ENCODE data around the gene RPL38.
"Not testable (repeated sequence)": the region's sequence is repeated elsewhere in the genome, so short reads cannot be mapped to it uniquely, and the experiment has no call there.

RPL38 gene

DNA sequence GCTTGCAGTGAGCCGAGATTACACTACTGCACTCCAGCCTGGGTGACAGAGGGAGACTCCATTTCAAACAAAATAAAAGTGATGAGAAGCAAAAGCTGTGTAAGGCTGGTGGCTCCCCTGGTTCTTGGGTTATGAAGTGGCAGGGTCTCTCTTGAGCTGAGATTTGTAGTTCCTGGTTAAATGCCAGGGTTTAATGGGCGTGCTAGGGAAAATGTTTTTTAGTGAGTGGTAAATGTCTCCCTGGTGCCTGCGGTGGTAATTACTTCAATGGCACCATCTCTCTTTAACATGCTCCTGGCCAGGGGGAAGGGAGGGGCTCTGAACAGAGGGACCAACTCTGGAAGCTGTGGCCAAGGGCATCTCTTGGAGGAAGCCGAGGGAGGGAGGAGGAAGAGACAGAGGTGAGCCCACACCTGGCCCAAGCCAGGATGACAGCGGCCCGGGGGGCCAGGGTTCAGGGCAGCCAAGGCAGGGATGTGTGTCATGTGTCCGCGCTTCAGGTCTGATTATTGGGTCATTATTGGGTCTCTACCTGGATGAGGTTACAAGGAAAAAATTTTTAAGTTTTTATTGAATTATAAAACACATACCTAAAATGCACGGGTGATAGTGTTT is 17.8 kb upstream of the RPL38 start:
- TF ChIP-seq, protein P1, sequence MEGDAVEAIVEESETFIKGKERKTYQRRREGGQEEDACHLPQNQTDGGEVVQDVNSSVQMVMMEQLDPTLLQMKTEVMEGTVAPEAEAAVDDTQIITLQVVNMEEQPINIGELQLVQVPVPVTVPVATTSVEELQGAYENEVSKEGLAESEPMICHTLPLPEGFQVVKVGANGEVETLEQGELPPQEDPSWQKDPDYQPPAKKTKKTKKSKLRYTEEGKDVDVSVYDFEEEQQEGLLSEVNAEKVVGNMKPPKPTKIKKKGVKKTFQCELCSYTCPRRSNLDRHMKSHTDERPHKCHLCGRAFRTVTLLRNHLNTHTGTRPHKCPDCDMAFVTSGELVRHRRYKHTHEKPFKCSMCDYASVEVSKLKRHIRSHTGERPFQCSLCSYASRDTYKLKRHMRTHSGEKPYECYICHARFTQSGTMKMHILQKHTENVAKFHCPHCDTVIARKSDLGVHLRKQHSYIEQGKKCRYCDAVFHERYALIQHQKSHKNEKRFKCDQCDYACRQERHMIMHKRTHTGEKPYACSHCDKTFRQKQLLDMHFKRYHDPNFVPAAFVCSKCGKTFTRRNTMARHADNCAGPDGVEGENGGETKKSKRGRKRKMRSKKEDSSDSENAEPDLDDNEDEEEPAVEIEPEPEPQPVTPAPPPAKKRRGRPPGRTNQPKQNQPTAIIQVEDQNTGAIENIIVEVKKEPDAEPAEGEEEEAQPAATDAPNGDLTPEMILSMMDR (IDR thresholded peaks at IDR 0.05; ENCODE audit: low read depth, low read length) = no peak
- DNase-seq = no peak
- no peak overlapping the region for H3K4me3 ChIP-seq (ENCODE audit: low read depth, low read length)
- H3K36me3 ChIP-seq = no peaks in the 10 kb centered on the region
- H3K9me3 ChIP-seq (ENCODE audit: severe bottlenecking) = no peaks in the 10 kb centered on the region
- no peaks in the 10 kb centered on the region for H3K27me3 ChIP-seq (ENCODE audit: insufficient read depth, low read depth, severe bottlenecking)
- no peak overlapping the region for H3K27ac ChIP-seq

DNA sequence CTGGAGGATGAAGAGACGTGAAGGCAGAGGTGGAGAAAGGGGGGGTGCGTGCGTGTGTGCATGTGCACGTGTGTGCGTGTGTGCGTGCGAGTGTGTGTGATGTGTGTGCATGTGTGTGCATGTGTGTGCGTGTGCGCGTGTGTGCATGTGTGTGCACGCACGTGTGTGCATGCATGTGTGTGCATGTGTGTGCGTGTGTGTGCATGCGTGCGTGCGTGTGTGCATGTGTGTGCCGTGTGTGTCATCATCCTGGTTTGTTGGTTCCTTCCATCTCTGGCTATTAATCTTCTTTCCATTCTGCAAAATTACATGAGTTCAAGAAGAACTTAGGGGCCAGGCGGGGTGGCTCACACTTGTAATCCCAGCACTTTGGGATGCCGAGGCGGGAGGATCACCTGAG is 17.0 kb upstream of the RPL38 start:
- H3K27me3 ChIP-seq (ENCODE audit: insufficient read depth, low read depth, severe bottlenecking) = no peaks in the 10 kb centered on the region
- TF ChIP-seq, protein P1 (IDR thresholded peaks at IDR 0.05; ENCODE audit: low read depth, low read length) = no peak
- no peak overlapping the region for H3K4me3 ChIP-seq (ENCODE audit: low read depth, low read length)
- no peak overlapping the region for H3K27ac ChIP-seq
- no peak for DNase-seq
- no peaks in the 10 kb centered on the region for H3K36me3 ChIP-seq
- no peaks in the 10 kb centered on the region for H3K9me3 ChIP-seq (ENCODE audit: severe bottlenecking)

DNA sequence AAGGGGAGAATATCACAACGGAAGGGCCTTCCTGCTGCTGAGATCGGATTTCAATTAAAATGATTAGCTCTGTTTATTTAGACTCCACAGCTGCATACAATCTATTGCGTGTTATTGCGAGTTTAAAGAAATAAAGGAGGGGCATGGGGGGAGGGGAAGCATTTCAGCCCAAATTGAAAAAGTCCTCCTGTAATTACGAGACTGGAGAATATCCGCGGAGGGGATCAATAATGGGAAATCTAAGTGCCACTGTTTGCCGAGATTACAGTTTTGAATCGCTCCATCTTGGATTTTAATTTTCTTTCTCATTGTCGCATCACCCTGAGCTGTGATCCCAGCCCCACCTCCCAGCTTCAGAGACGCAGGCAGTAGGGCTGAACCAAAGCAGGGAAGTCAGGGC is 15.7 kb upstream of the RPL38 start:
- Histone ChIP-seq H3K27ac (peak overlapping the region; percentile 44), H3K9me3 (ENCODE audit: severe bottlenecking) (no peaks in the 10 kb centered on the region), H3K4me3 (ENCODE audit: low read depth, low read length) (no peak overlapping the region), H3K27me3 (ENCODE audit: insufficient read depth, low read depth, severe bottlenecking) (no peaks in the 10 kb centered on the region), H3K36me3 (no peaks in the 10 kb centered on the region)
- no peak for DNase-seq
- TF ChIP-seq, protein P1 (IDR thresholded peaks at IDR 0.05; ENCODE audit: low read depth, low read length) = no peak

DNA sequence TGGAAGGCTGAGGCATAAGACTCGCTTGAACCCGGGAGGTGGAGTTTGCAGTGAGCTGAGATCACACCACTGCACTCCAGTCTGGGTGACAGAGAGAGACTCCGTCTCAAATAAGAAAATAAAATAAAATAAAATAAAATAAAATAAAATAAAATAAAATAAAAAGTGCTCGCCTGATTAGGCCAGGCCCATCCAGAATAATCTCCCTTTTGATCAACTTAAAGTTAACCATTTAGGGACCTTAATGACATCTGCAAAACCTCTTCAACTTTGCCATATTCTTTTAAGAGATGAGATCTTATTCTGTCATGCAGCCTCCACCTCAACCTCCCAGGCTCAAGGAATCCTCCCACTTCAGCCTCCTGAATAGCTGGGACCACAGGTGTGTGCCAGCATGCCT is 14.8 kb upstream of the RPL38 start:
- peak overlapping the region; percentile 44 for H3K27ac ChIP-seq
- not testable (repeated sequence) for H3K36me3 ChIP-seq; H3K4me3 ChIP-seq (ENCODE audit: low read depth, low read length); DNase-seq; H3K27me3 ChIP-seq (ENCODE audit: insufficient read depth, low read depth, severe bottlenecking); H3K9me3 ChIP-seq (ENCODE audit: severe bottlenecking)

DNA sequence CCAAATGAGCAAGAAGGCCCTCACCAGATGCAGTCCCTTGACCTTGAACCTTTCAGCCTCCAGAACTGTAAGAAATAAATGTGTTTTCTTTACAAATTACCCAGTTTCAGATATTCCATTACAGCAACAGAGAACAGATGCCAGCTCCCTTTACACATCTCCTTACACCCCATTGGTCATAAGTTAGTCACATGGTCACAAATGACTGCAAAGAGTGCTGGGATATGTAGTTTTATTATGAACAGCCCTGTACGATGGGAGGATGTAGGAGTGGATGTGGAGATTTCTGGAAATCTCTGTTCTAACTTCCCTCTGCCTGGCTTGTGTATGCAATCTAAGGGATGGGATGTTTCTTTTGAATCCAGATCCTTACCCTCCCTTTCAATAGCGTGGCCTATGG is 13.3 kb upstream of the RPL38 start:
- Histone ChIP-seq H3K9me3 (ENCODE audit: severe bottlenecking) (no peaks in the 10 kb centered on the region), H3K4me3 (ENCODE audit: low read depth, low read length) (no peak overlapping the region), H3K27me3 (ENCODE audit: insufficient read depth, low read depth, severe bottlenecking) (no peaks in the 10 kb centered on the region), H3K36me3 (no peaks in the 10 kb centered on the region), H3K27ac (peak overlapping the region; percentile 45)
- TF ChIP-seq, protein P1 (IDR thresholded peaks at IDR 0.05; ENCODE audit: low read depth, low read length) = no peak
- DNase-seq = no peak

DNA sequence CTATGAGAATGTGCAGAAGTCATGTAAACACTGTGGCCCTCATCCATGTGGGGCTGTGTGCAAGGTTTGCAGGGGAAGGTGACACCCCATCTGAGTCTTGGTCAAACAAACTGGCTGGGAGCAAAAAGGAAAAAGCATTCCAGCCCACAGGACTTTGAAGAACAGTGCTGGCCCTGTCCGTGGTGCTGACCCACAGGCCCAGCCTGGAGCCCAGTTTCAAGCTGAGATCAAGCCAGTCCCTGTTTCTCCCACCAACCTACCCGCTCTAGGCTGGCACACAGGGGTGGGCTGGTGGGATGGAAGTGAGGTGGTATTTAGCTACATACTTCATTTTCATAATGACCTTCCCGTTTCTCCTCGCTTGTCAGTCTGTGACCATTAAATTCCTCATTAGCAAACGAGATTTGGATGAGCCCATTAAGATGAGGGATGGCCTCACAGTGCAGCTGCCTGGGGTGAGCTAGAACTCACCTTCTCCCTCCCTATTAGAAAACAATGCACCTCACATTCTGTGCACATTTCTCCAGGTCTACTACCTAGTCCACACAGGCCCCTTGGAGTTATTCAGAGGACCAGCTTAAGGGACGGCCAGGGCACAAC is 12.6 kb upstream of the RPL38 start:
- Histone ChIP-seq H3K27me3 (ENCODE audit: insufficient read depth, low read depth, severe bottlenecking) (no peaks in the 10 kb centered on the region), H3K27ac (no peak overlapping the region), H3K9me3 (ENCODE audit: severe bottlenecking) (no peaks in the 10 kb centered on the region), H3K36me3 (no peaks in the 10 kb centered on the region), H3K4me3 (ENCODE audit: low read depth, low read length) (no peak overlapping the region)
- DNase-seq = no peak
- TF ChIP-seq, protein P1 (IDR thresholded peaks at IDR 0.05; ENCODE audit: low read depth, low read length) = no peak
